ENCODE data around the gene VENTX. TPM values are rescaled to one million over a fixed set of nuclear protein-coding genes. Genes with fewer than 3 reads are reported as not detected.

The VENTX gene
- polyA plus RNA-seq, 1 donor (not counting 4 experiments of a cell fraction or from before 2014, with no cell fraction given), result not detected

DNA sequence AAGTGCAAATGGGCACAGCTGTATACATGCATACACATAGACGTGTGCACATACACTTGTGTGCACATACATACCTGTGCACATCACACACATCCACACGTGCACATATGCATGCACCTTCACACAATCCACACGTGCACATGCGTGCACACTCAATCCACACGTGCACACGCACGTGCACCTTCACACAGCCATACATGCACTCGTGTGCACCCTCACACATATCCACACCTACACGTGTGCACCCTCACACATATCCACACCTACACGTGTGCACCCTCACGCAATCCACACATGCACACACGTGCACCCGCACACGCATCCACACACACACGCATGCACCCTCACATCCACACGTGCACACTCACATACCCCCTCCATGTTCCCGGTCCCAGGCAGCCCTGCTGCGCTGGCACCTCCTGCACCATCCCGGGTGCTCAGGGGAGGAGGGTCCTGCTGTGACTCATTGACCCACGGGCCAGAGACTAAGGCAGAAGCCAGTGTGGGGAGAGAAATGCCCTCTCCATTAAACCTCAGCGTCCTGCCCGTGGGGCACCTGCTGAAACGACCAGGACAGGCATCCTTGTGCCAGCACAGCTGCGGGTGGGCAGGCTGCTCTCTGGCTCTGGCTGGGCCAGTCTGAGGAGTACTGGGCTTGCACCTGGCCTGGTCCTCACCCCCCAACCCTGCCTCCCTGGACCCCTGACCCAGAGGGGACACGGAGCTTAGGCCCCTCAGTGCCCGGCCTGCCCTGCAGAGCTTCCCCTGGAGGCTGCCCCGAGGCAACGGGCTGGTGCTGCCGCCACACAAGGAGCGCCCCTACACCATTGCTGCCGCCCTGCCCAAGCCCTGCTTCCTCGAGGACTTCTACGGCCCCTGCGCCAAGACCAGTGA is 25.4 kb upstream of the VENTX start:
- Histone ChIP-seq H3K27ac (ENCODE audit: control insufficient read depth, insufficient read depth, low read length) (no peak overlapping the region), H4K20me1 (ENCODE audit: control insufficient read depth, extremely low read depth, insufficient read depth, low read length) (no peaks in the 10 kb centered on the region), H3K4me3 (ENCODE audit: control insufficient read depth in 2 of 3, extremely low read depth in 1 of 3, insufficient read depth in 2 of 3, low read depth in 1 of 3, low read length in 3 of 3) (no peak overlapping the region), H3K9me3 (ENCODE audit: control insufficient read depth, low read depth, low read length) (no peaks in the 10 kb centered on the region), H2AFZ (ENCODE audit: control insufficient read depth, low read length) (no peak overlapping the region), H3K36me3 (ENCODE audit: control insufficient read depth in 2 of 2, extremely low read depth in 1 of 2, insufficient read depth in 2 of 2, low read length in 2 of 2) (no peaks in the 10 kb centered on the region), H3K27me3 (ENCODE audit: control insufficient read depth, extremely low read depth, insufficient read depth, low read length) (peaks cover 4% of the 10 kb centered on the region), H3K9ac (ENCODE audit: control insufficient read depth, extremely low read depth, insufficient read depth, low read length) (no peak overlapping the region), H3K4me2 (ENCODE audit: control insufficient read depth, extremely low read depth, insufficient read depth, low read depth, low read length) (no peak overlapping the region), H3K9me1 (ENCODE audit: control insufficient read depth, extremely low read depth, insufficient read depth, low read length) (no peaks in the 10 kb centered on the region), H3K79me2 (ENCODE audit: control insufficient read depth, insufficient read depth, low read length) (no peaks in the 10 kb centered on the region), H3K4me1 (ENCODE audit: control insufficient read depth, extremely low read depth, insufficient read depth, low read length) (no peaks in the 10 kb centered on the region)
- no peak for DNase-seq (ENCODE audit: low read depth, low spot score)
- dilution Hi-C loops (cut with MboI; ENCODE audit: extremely low pct_ligation_motif_present, low sequenced_read_pairs), result no loop called here
- FAIRE-seq, result no peak
- TF ChIP-seq EZH2 (IDR thresholded peaks at IDR 0.05; ENCODE audit: low read length), result no peak
- TF ChIP-seq, protein P1, sequence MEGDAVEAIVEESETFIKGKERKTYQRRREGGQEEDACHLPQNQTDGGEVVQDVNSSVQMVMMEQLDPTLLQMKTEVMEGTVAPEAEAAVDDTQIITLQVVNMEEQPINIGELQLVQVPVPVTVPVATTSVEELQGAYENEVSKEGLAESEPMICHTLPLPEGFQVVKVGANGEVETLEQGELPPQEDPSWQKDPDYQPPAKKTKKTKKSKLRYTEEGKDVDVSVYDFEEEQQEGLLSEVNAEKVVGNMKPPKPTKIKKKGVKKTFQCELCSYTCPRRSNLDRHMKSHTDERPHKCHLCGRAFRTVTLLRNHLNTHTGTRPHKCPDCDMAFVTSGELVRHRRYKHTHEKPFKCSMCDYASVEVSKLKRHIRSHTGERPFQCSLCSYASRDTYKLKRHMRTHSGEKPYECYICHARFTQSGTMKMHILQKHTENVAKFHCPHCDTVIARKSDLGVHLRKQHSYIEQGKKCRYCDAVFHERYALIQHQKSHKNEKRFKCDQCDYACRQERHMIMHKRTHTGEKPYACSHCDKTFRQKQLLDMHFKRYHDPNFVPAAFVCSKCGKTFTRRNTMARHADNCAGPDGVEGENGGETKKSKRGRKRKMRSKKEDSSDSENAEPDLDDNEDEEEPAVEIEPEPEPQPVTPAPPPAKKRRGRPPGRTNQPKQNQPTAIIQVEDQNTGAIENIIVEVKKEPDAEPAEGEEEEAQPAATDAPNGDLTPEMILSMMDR (optimal IDR thresholded peaks at IDR 0.05 in 1 of 3, IDR thresholded peaks at IDR 0.05 in 1 of 3, conservative IDR thresholded peaks at IDR 0.05 in 1 of 3; ENCODE audit: extremely low read depth in 1 of 3, insufficient read depth in 2 of 3, low read length in 3 of 3), result no peak

DNA sequence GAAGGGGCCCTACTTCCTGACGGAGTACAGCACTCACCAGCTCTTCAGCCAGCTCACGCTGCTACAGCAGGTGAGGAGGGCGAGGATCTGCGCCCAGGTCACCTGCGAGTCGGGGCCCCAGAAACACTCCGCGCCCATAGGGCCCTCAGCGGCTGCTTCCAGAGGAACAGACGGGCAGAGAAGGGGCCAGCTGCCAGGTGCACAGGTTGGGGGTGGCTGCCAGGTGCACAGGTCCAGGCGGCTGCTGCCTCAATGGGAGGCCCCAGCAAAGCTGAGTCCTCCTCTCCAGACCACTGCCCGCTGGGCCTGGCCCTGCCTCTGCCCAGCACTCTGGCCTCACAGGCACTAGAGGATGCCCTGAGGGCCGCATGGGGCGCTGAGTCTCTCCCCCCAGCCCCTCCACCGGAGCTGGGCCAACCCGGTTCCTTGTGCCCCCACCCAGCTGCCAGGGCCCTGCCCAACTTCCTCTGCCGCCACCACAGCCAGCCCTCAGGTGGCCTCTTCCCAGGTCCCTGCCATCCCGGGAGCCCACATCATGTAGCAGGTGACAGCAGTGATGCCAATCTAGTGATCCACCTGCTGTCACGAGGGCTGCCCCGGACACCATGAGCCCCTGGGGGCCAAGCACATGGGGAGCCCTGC is 24.7 kb upstream of the VENTX start:
- no peaks in the 10 kb centered on the region for H3K79me2 ChIP-seq (ENCODE audit: control insufficient read depth, insufficient read depth, low read length)
- DNase-seq (ENCODE audit: low read depth, low spot score) (no peak), FAIRE-seq (no peak)
- H3K9me1 ChIP-seq (ENCODE audit: control insufficient read depth, extremely low read depth, insufficient read depth, low read length), result no peaks in the 10 kb centered on the region
- TF ChIP-seq, protein P1 (optimal IDR thresholded peaks at IDR 0.05 in 1 of 3, IDR thresholded peaks at IDR 0.05 in 1 of 3, conservative IDR thresholded peaks at IDR 0.05 in 1 of 3; ENCODE audit: extremely low read depth in 1 of 3, insufficient read depth in 2 of 3, low read length in 3 of 3), result no peak
- no peak for TF ChIP-seq EZH2 (IDR thresholded peaks at IDR 0.05; ENCODE audit: low read length)
- H3K4me1 ChIP-seq (ENCODE audit: control insufficient read depth, extremely low read depth, insufficient read depth, low read length), result no peaks in the 10 kb centered on the region
- H3K36me3 ChIP-seq (ENCODE audit: control insufficient read depth in 2 of 2, extremely low read depth in 1 of 2, insufficient read depth in 2 of 2, low read length in 2 of 2), result no peaks in the 10 kb centered on the region
- H3K4me2 ChIP-seq (ENCODE audit: control insufficient read depth, extremely low read depth, insufficient read depth, low read depth, low read length), result no peak overlapping the region
- H3K9ac ChIP-seq (ENCODE audit: control insufficient read depth, extremely low read depth, insufficient read depth, low read length), result no peak overlapping the region
- no peak overlapping the region for H3K4me3 ChIP-seq (ENCODE audit: control insufficient read depth in 2 of 3, extremely low read depth in 1 of 3, insufficient read depth in 2 of 3, low read depth in 1 of 3, low read length in 3 of 3)
- dilution Hi-C loops (cut with MboI; ENCODE audit: extremely low pct_ligation_motif_present, low sequenced_read_pairs), result no loop called here
- H3K9me3 ChIP-seq (ENCODE audit: control insufficient read depth, low read depth, low read length), result no peaks in the 10 kb centered on the region
- H2AFZ ChIP-seq (ENCODE audit: control insufficient read depth, low read length), result no peak overlapping the region
- no peaks in the 10 kb centered on the region for H3K27me3 ChIP-seq (ENCODE audit: control insufficient read depth, extremely low read depth, insufficient read depth, low read length)
- no peaks in the 10 kb centered on the region for H4K20me1 ChIP-seq (ENCODE audit: control insufficient read depth, extremely low read depth, insufficient read depth, low read length)
- no peak overlapping the region for H3K27ac ChIP-seq (ENCODE audit: control insufficient read depth, insufficient read depth, low read length)
